ENCODE data around the gene OR2A25. TPM values are rescaled to one million over a fixed set of nuclear protein-coding genes. Genes with fewer than 3 reads are reported as not detected.
"Not testable (repeated sequence)": the region's sequence is repeated elsewhere in the genome, so short reads cannot be mapped to it uniquely, and the experiment has no call there.

The OR2A25 gene
- total RNA-seq, 8 experiments from 2014 or later = 0.62 TPM; not detected in 7

DNA sequence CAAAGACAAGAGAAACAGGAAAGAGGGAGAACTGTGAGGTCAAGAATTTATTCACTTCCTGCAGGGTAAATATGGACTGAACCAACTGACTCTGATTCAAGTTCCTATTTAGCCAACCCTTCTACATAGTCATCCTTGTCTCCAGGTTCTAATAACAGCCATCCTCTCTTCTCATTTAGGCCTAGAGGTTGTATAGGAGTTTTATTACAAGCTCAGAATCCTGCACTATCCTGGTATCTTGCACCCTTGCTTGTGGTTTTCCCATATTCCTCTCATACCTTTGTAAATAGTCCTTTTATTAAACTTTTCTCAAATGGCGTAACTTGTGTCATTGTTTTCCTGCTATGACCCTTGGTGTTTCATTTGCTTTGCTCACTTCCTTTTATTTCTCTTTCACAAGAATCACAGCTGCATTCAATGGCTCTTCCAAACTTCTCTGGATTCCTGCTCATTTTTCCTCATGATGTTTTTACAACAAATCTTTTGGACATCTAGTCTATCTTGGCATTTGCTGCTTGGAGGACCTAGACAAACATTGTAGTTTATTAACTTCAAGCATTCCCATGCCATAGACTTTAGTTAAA is 33.2 kb upstream of the OR2A25 start:
- no peak overlapping the region for H3K27ac ChIP-seq
- in situ Hi-C loops (cut with MboI; ENCODE audit: low pct_unique_long_range_greater_than_20kb in 2 of 9, low sequenced_read_pairs in 9 of 9, unreplicated experiment in 9 of 9) = no loop called here
- H3K4me1 ChIP-seq (replicated peaks in 1 of 2) = peaks cover 0 to 4% of the 10 kb centered on the region in 2 donors
- ATAC-seq (replicated peaks in 6 of 8) = no peak
- 0 to 86% (median 33%) methylated on average over 1 of the region's 1 CpG; no CpG with 5 or more reads in 1 of the 10 experiments for WGBS, 10 experiments
- H3K4me3 ChIP-seq = no peak overlapping the region

- WGBS, 10 experiments = 0 to 92% (median 42%) methylated on average over 1 of the region's 1 CpG; no CpG with 5 or more reads in 4 of the 10 experiments
- Histone ChIP-seq H3K27ac (no peak overlapping the region), H3K4me3 (no peak overlapping the region), H3K4me1 (replicated peaks in 1 of 2) (peaks cover 0 to 4% of the 10 kb centered on the region in 2 donors)
- in situ Hi-C loops (cut with MboI; ENCODE audit: low pct_unique_long_range_greater_than_20kb in 2 of 9, low sequenced_read_pairs in 9 of 9, unreplicated experiment in 9 of 9) = no loop called here
- no peak for ATAC-seq (replicated peaks in 6 of 8)
Observed at GRCh38 chr7:144037414-144038035, 32.1 kb upstream of the OR2A25 start.

- in situ Hi-C loops (cut with MboI; ENCODE audit: low pct_unique_long_range_greater_than_20kb in 2 of 9, low sequenced_read_pairs in 9 of 9, unreplicated experiment in 9 of 9) = no loop called here
- no peak for ATAC-seq (replicated peaks in 6 of 8)
- WGBS, 10 experiments = 0 to 83% (median 55%) methylated on average over 1 to 4 of the region's 4 CpGs; no CpG with 5 or more reads in 1 of the 10 experiments
- Histone ChIP-seq H3K4me1 (replicated peaks in 1 of 2) (no peaks in the 10 kb centered on the region), H3K4me3 (no peak overlapping the region), H3K27ac (no peak overlapping the region)
Observed at GRCh38 chr7:144038887-144039286, 30.7 kb upstream of the OR2A25 start.

- 0 to 80% (median 73%) methylated on average over 1 of the region's 1 CpG; no CpG with 5 or more reads in 7 of the 10 experiments for WGBS, 10 experiments
- Histone ChIP-seq H3K4me3 (no peak within 1 kb of the TSS), H3K27ac (no peak within 1 kb of the TSS), H3K4me1 (replicated peaks in 1 of 2) (no peaks in the 10 kb centered on the region)
- in situ Hi-C loops (cut with MboI; ENCODE audit: low pct_unique_long_range_greater_than_20kb in 2 of 9, low sequenced_read_pairs in 9 of 9, unreplicated experiment in 9 of 9) = no loop called here
- ATAC-seq (replicated peaks in 6 of 8) = no peak
Observed at GRCh38 chr7:144048648-144049047, 21.0 kb upstream of the OR2A25 start, which contains the start of gene OR2A5. TSS of gene OR2A5 (plus strand) at chr7:144048948. CDS start at chr7:144050402, 1,454 bp downstream.

- ATAC-seq (replicated peaks in 6 of 8) = no peak
- in situ Hi-C loops (cut with MboI; ENCODE audit: low pct_unique_long_range_greater_than_20kb in 2 of 9, low sequenced_read_pairs in 9 of 9, unreplicated experiment in 9 of 9) = no loop called here
- WGBS, 10 experiments = 32 to 76% (median 42%) methylated on average over 1 to 2 of the region's 2 CpGs; no CpG with 5 or more reads in 3 of the 10 experiments
- H3K4me1 ChIP-seq (replicated peaks in 1 of 2) = no peaks in the 10 kb centered on the region
- no peak overlapping the region for H3K4me3 ChIP-seq
- no peak overlapping the region for H3K27ac ChIP-seq
Observed at GRCh38 chr7:144049491-144049890, 20.1 kb upstream of the OR2A25 start.

- no peak overlapping the region for H3K4me3 ChIP-seq
- ATAC-seq (replicated peaks in 6 of 8) = no peak
- H3K4me1 ChIP-seq (replicated peaks in 1 of 2) = no peaks in the 10 kb centered on the region
- H3K27ac ChIP-seq = no peak overlapping the region
- 0 to 86% (median 50%) methylated on average over 1 to 3 of the region's 3 CpGs; no CpG with 5 or more reads in 2 of the 10 experiments for WGBS, 10 experiments
- in situ Hi-C loops (cut with MboI; ENCODE audit: low pct_unique_long_range_greater_than_20kb in 2 of 9, low sequenced_read_pairs in 9 of 9, unreplicated experiment in 9 of 9) = no loop called here
Observed at GRCh38 chr7:144050093-144050492, 19.5 kb upstream of the OR2A25 start.

GRCh38 chr7:144050884-144051283 is 18.7 kb upstream of the OR2A25 start:
- 20 to 81% (median 52%) methylated on average over 1 to 6 of the region's 8 CpGs; no CpG with 5 or more reads in 5 of the 10 experiments for WGBS, 10 experiments
- in situ Hi-C loops (cut with MboI; ENCODE audit: low pct_unique_long_range_greater_than_20kb in 2 of 9, low sequenced_read_pairs in 9 of 9, unreplicated experiment in 9 of 9); H3K4me3 ChIP-seq; H3K27ac ChIP-seq; ATAC-seq (replicated peaks in 6 of 8); H3K4me1 ChIP-seq (replicated peaks in 1 of 2): not testable (repeated sequence)

DNA sequence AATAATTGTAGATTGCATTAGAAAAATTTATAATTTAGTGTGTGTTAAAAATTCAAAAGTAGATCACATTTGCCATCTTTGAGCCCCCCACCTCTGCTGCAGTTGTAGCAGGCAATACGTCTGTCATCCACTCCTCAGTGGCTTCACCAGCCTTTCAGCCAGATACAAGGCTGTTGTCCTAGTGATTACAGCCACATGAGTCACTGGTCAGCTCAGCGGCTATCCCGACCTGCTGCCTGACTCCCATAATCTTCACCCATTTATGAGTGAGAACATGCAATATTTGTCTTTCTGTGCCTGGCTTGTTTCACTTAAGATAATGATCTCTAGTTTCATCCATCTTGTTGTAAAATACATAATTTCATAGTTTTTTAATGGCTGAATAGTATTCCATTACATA is 11.7 kb upstream of the OR2A25 start:
- in situ Hi-C loops (cut with MboI; ENCODE audit: low pct_unique_long_range_greater_than_20kb in 2 of 9, low sequenced_read_pairs in 9 of 9, unreplicated experiment in 9 of 9) = no loop called here
- Histone ChIP-seq H3K4me3 (no peak overlapping the region), H3K4me1 (replicated peaks in 1 of 2) (no peaks in the 10 kb centered on the region), H3K27ac (no peak overlapping the region)
- WGBS, 10 experiments = 23 to 80% (median 68%) methylated on average over 1 to 3 of the region's 3 CpGs; no CpG with 5 or more reads in 4 of the 10 experiments
- peak in 2 of 8 experiments; percentile 50 to 64 for ATAC-seq (replicated peaks in 6 of 8)

DNA sequence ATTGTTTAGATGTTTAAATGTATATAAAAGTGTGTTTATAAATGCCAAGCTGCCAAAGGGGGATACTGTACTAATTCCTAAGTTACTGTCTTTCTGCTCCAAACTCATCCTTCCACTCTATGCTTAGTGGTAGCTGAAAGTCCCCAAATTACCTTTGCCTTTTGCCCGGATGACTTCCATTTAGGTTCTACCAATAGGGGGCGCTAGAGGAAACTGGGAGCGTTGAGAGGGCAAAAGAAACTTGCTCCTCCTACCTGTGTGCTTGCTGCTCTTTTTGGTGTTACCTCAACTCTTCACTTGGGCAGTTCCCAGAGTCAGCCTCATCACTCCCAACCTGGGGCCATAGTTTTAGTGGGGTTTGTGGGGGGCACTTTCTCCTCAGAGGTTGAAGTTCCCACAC is 5.9 kb upstream of the OR2A25 start:
- H3K4me1 ChIP-seq (replicated peaks in 1 of 2) = no peaks in the 10 kb centered on the region
- no peak for ATAC-seq (replicated peaks in 6 of 8)
- 28 to 100% (median 50%) methylated on average over 1 to 3 of the region's 3 CpGs; no CpG with 5 or more reads in 3 of the 10 experiments for WGBS, 10 experiments
- H3K27ac ChIP-seq = no peak overlapping the region
- in situ Hi-C loops (cut with MboI; ENCODE audit: low pct_unique_long_range_greater_than_20kb in 2 of 9, low sequenced_read_pairs in 9 of 9, unreplicated experiment in 9 of 9) = no loop called here
- no peak overlapping the region for H3K4me3 ChIP-seq

GRCh38 chr7:144069953-144070352 is 342 bp downstream of the OR2A25 start:
- no peak for ATAC-seq (replicated peaks in 6 of 8)
- Histone ChIP-seq H3K4me1 (replicated peaks in 1 of 2) (no peaks in the 10 kb centered on the region), H3K27ac (no peak overlapping the region), H3K4me3 (no peak overlapping the region)
- in situ Hi-C loops (cut with MboI; ENCODE audit: low pct_unique_long_range_greater_than_20kb in 2 of 9, low sequenced_read_pairs in 9 of 9, unreplicated experiment in 9 of 9) = no loop called here
- WGBS, 10 experiments = 0 to 91% (median 46%) methylated on average over 1 to 2 of the region's 2 CpGs; no CpG with 5 or more reads in 2 of the 10 experiments

DNA sequence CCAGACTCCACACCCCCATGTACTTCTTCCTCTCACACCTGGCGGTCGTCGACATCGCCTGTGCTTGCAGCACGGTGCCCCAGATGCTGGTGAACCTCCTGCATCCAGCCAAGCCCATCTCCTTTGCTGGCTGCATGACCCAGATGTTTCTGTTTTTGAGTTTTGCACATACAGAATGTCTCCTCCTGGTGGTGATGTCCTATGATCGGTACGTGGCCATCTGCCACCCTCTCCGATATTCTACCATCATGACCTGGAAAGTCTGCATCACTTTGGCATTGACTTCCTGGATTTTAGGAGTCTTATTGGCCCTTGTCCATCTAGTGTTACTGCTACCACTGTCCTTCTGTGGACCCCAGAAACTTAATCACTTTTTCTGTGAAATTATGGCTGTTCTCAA is 4.8 kb downstream of the OR2A25 start:
- H3K4me3 ChIP-seq = no peak overlapping the region
- in situ Hi-C loops (cut with MboI; ENCODE audit: low pct_unique_long_range_greater_than_20kb in 2 of 9, low sequenced_read_pairs in 9 of 9, unreplicated experiment in 9 of 9) = no loop called here
- no peak for ATAC-seq (replicated peaks in 6 of 8)
- no peaks in the 10 kb centered on the region for H3K4me1 ChIP-seq (replicated peaks in 1 of 2)
- WGBS, 10 experiments = 20 to 100% (median 90%) methylated on average over 1 to 8 of the region's 8 CpGs; no CpG with 5 or more reads in 3 of the 10 experiments
- H3K27ac ChIP-seq = no peak overlapping the region

DNA sequence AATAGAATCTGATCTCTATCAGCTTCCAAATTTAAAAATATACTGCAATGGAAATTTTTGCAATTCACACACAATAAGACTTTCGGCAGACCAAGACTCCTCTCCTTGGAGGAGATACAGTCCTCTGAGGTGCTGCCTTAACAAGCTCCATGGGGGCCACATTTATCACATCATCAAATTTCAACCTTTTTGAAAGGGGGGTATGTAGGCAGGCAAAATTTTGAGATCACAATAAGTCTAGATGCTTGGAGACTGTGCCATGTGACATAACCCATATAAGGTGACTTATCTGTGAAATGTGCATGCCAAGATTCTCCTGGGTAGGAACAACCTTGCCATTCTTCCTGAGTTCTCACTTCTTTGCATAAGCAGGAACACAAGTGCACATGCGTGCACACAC is 16.4 kb downstream of the OR2A25 start, which contains the start of gene OR2A12:
TSS of gene OR2A12 (plus strand) at position 301 of the 400 bp plus-strand sequence. CDS start 8,830 bp downstream, outside the sequence.
- Histone ChIP-seq H3K27ac (no peak within 1 kb of the TSS), H3K4me3 (no peak within 1 kb of the TSS), H3K4me1 (replicated peaks in 1 of 2) (no peaks in the 10 kb centered on the region)
- no peak for ATAC-seq (replicated peaks in 6 of 8)
- in situ Hi-C loops (cut with MboI; ENCODE audit: low pct_unique_long_range_greater_than_20kb in 2 of 9, low sequenced_read_pairs in 9 of 9, unreplicated experiment in 9 of 9) = no loop called here
- 0 to 100% (median 60%) methylated on average over 1 to 2 of the region's 2 CpGs; no CpG with 5 or more reads in 3 of the 10 experiments for WGBS, 10 experiments

DNA sequence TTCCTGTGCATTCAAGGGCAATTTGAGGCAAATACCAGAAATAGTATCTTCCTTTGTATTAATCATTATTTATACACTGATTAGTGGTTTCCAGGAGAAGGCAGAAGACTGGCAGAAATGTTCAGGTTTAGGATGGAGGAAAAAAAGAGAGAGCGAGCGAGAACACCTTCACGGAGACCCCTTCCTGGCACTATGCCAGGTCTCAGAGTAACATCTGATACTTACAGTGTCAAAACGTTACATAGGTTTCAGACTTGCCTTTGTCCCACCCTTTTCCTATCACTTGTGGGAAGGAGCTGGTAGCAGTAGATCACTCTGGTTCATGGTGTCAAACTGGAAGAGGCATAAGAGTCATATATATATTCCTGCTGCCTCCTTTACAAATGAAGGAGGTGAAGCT is 17.1 kb downstream of the OR2A25 start:
- Histone ChIP-seq H3K4me3 (no peak overlapping the region), H3K27ac (no peak overlapping the region), H3K4me1 (replicated peaks in 1 of 2) (no peaks in the 10 kb centered on the region)
- 30 to 92% (median 56%) methylated on average over 3 to 4 of the region's 4 CpGs; no CpG with 5 or more reads in 5 of the 10 experiments for WGBS, 10 experiments
- in situ Hi-C loops (cut with MboI; ENCODE audit: low pct_unique_long_range_greater_than_20kb in 2 of 9, low sequenced_read_pairs in 9 of 9, unreplicated experiment in 9 of 9) = no loop called here
- ATAC-seq (replicated peaks in 6 of 8) = no peak

Data from motor neuron (in vitro differentiated cells).